NOMO-1 treated with DMSO at 0.1 percent for 48 hours (cell line): Measurements from ENCODE around the gene SCAMP5.
A peak's percentile ranks its signal among the peaks of the same experiment; 100 is the strongest.

Source experiments
- DNase-seq: peaks from one replicate; lab custom pipeline; 2025; ENCODE audit not compliant: unreplicated experiment; lab: John Stamatoyannopoulos, UW

Gene SCAMP5, protein sequence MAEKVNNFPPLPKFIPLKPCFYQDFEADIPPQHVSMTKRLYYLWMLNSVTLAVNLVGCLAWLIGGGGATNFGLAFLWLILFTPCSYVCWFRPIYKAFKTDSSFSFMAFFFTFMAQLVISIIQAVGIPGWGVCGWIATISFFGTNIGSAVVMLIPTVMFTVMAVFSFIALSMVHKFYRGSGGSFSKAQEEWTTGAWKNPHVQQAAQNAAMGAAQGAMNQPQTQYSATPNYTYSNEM

GRCh38 chr15:74995182-74995778 lies at the start of gene SCAMP5:
TSS of gene SCAMP5 (plus strand) at chr15:74995563. CDS start at chr15:75011840, 16,277 bp downstream.
- DNase-seq = peak; percentile 84

DNA sequence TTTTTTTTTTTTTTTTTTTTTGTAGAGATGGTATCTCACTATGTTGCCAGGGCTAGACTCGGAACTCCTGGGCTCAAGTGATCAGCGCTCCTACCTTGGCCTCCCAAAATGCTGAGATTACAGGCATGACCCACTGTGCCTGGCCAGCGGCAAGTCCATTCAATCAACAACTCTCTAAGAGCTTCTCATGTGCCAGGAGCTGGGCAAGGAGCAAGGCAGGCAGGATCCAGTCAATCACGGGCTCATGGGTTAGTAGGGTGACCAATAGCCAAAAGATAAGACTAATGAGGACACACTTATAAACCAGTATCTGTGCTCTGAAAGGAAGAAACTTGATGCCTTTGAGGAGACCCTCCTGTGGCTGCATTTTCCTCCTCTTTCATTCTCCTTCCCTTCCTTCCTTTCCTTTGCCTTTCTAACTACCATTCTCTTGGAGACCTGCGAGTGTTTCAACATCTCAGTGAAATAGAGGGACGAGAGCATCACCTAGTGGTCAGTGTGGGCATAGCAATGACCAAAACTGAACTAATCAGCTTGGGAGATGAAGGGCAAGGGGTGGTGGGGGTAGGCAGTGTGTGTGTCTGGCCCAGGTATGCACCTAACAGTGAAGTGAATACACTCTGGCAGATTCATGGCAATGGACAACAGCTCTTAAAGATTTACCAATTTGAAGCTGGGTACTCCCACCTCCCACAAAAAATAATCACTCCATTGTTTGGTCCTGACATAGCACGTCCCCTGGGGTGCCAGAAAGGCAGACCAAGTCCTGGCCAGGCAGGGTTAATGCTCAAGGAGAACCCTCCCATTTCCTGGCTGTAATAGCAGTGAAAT lies 45.1 kb upstream of the SCAMP5 start:
- peak; percentile 62 for DNase-seq

DNA sequence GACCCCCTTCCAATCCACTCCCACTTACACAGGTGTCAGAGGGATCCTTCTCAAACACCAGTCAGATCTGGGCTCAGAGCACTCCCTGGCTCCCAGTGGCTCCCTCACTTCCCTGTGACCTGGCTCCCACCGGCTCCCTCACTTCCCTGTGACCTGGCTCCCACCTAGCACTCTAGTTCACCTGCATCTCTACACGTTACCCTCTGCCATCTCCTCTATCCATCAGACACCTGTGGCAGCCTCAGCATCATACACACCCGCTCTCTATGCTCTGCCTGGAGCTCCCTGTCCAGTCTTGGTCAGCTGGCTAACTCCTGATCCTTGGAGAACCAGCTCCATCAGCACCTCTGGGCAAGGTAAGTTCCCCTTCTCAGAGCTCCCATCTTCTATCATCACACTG lies 44.4 kb upstream of the SCAMP5 start:
- no peak for DNase-seq

- no peak for DNase-seq
These were observed 40.8 kb upstream of the SCAMP5 start for GRCh38 chr15:74954515-74954914.

DNA sequence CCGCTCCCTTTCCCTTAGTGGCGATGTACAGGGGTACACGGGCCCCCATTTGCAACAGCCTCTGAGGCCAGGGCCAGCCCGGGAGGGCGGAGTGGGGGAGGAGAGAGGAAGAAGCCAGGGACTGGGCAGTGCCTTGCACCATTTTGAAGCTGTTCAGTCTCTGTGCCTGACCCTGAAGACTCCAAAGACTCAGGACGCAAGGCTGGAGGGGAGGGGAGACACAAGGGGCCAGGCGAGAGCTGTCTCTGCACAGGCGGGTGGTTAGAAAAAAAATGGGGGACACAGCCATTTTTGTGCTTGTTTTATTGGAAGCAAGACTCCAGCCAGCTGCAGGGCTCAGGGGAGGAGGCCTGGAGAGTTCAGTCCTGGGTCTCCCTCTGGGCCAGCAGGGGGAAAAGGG lies 40.3 kb upstream of the SCAMP5 start:
- no peak for DNase-seq

DNA sequence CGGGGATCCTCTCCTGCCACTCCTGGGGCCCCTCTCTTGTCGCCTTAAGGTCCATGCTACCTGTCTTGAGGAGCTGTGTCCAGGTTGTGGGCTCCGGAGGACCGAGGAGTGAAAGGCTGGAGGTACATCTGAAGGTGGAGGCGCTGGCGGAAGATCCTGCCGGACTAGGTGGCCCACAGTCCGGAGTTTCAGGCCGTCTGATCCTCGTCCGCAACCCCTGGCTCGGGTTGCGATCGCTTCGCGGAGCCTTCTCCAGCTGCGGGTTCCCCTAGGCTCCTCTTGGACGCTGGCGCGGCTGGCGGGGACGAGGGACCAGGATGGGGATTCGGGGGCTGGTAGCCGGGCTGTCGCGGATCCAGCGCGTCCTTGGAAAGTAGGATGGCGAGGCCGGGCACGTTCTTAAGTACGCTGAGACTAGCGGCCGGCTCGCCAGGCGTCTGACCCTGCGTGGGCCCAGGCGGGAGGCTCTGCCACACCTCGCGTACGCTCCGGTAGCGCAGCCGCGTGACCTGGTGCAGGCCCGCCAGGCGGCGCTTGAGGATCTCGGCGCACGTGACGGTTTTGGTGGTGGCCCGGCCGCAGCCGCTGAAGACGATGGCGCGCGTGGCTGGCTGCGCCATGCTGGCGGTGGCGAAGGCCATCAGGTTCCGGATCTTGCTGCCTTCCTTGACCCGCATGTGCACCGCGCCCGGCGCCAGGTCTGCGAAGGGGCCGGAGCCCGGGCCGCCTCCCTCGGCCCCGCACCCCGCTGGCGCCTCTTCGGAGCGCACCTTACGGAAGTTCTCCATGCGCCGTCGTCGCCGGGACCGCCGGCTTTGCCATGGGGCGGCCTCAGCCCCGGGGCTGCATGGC lies 39.3 kb upstream of the SCAMP5 start:
- DNase-seq = peak; percentile 41

GRCh38 chr15:74956648-74957475 lies 38.5 kb upstream of the SCAMP5 start, which contains the start of gene RPP25:
TSS of gene RPP25 (minus strand) at chr15:74956772. CDS start at chr15:74956583, 189 bp downstream.
- peak; percentile 62 for DNase-seq

DNA sequence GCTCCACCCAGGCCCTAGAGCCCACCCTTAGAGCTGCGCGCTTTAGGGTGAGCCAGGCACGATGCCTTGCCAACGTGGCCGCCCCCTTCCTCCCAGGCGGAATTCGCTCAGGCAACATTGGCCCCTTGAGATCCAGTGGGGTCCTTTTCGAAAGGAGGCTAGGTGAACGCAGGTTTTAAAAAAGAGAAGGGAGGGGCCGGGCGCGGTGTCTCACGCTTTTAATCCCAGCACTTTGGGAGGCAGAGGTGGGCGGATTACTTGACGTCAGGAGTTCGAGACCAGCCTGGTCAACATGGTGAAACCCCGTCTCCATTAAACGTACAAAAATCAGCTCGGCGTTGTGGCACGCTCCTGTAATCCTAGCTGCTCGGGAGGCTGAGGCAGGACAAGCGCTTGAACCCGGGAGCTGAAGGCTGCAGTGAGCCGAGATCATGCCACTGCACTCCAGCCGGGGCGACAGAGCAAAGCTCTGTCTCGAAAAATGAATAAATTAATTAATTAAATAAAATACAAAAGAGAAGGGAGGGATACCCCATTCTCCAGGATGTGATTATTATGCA lies 37.8 kb upstream of the SCAMP5 start:
- no peak for DNase-seq

- no peak for DNase-seq
These were observed 36.9 kb upstream of the SCAMP5 start for GRCh38 chr15:74958320-74958907.

- no peak for DNase-seq
These were observed 36.3 kb upstream of the SCAMP5 start for GRCh38 chr15:74958908-74959585.

DNA sequence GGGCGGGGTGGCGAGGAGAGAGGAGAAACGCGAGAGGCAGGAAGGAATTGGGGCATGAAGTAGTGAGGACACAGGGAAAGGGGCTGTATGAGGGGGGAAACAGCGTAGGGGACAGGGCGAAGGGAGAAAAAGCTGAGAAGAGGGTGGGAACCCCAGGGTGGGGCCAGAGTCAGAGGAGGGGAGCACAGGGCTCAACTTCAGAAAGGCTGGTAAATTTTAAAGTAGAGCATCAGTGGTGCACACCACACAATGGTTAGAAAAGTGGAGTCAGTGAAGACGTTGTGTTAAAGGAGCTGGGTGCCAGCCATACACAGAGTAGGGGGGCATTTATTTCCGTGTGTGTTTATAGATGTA lies 35.8 kb upstream of the SCAMP5 start:
- no peak for DNase-seq

- DNase-seq = no peak
These were observed 35.1 kb upstream of the SCAMP5 start for GRCh38 chr15:74960286-74960685.

GRCh38 chr15:74960995-74961588 lies 34.3 kb upstream of the SCAMP5 start:
- no peak for DNase-seq

GRCh38 chr15:74961616-74962015 lies 33.7 kb upstream of the SCAMP5 start:
- no peak for DNase-seq

- no peak for DNase-seq
These were observed 33.1 kb upstream of the SCAMP5 start for GRCh38 chr15:74962219-74962618.

DNA sequence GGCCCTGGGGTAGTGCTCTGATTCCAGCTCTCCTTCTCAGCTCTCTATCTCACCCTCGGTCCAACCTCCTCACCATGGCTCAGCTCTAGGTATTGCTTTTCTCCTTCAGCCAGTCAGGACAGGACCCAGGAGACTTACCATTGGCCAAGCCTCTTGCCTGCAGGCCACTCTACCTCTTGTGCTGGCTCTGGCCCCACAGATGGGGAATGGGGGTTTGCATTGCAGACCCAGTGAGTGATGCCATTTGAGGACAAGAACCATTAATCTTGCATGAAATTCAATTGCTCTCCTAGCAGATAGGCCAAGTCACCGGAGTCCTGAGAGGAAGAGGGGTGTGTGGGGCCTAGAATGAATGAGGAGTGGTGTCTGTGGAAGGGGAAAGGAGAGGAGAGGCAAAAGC lies 32.7 kb upstream of the SCAMP5 start:
- DNase-seq = no peak

DNA sequence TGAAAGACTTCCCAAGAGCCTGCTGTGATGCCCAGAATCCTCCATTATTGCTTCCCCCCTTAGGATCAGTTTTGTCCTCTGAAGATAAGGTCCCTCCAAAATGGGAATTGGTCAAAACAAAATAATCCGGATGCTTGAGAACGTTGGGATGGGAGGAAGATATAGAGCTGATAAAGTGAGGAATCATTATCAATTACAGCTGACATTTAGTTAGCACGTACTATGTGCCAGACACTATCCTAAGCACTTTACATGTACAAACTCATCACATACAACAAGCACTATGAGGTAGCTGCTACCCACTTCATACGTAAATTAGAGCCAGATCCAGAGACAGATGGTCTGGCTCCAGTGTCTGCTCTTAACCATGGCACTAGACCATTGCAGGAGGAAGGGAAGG lies 32.1 kb upstream of the SCAMP5 start:
- DNase-seq = no peak

GRCh38 chr15:74964794-74965193 lies 30.6 kb upstream of the SCAMP5 start:
- no peak for DNase-seq

GRCh38 chr15:74967670-74968069 lies 27.7 kb upstream of the SCAMP5 start:
- DNase-seq = no peak
